GM18499 (cell line): ENCODE measurements around the gene DOLPP1.
"Not testable (repeated sequence)": the region's sequence is repeated elsewhere in the genome, so short reads cannot be mapped to it uniquely, and the experiment has no call there.

Experiments
- ATAC-seq: cut with Tn5 transposase; IDR thresholded peaks from one replicate; pipeline ENCODE4 v1.9.1; 2021; ENCODE audit warnings: moderate number of reproducible peaks; ENCODE audit not compliant: insufficient read depth, unreplicated experiment

The DOLPP1 gene

GRCh38 chr9:129109952-129110739 lies 29.2 kb downstream of the DOLPP1 start:
- no peak for ATAC-seq

GRCh38 chr9:129110740-129111527 lies 30.0 kb downstream of the DOLPP1 start, which contains the start of the genes CRAT and PTPA:
Gene CRAT (minus strand): TSS chr9:129110793. CDS start chr9:129110509, 284 bp downstream.
Gene PTPA (plus strand): TSS chr9:129111415. CDS start chr9:129111601, 186 bp downstream.
- ATAC-seq, result no peak

GRCh38 chr9:129111528-129112151 lies 30.7 kb downstream of the DOLPP1 start:
- no peak for ATAC-seq

GRCh38 chr9:129112526-129112925 lies 31.6 kb downstream of the DOLPP1 start:
- ATAC-seq, result not testable (repeated sequence)

GRCh38 chr9:129113645-129114304 lies 32.9 kb downstream of the DOLPP1 start:
- ATAC-seq, result no peak

- ATAC-seq, result no peak
Observed at GRCh38 chr9:129118799-129119198, 37.9 kb downstream of the DOLPP1 start.

- ATAC-seq, result no peak
Observed at GRCh38 chr9:129121483-129121882, 40.6 kb downstream of the DOLPP1 start.

GRCh38 chr9:129122133-129122532 lies 41.2 kb downstream of the DOLPP1 start:
- ATAC-seq, result no peak

GRCh38 chr9:129122976-129123375 lies 42.1 kb downstream of the DOLPP1 start:
- not testable (repeated sequence) for ATAC-seq

- no peak for ATAC-seq
Observed at GRCh38 chr9:129124506-129125069, 43.7 kb downstream of the DOLPP1 start.

- ATAC-seq, result no peak
Observed at GRCh38 chr9:129125478-129125877, 44.6 kb downstream of the DOLPP1 start.

- ATAC-seq, result no peak
Observed at GRCh38 chr9:129126749-129127618, 46.1 kb downstream of the DOLPP1 start.

- no peak for ATAC-seq
Observed at GRCh38 chr9:129128689-129129088, 47.8 kb downstream of the DOLPP1 start.

GRCh38 chr9:129130271-129130670 lies 49.4 kb downstream of the DOLPP1 start:
- not testable (repeated sequence) for ATAC-seq

GRCh38 chr9:129130791-129131190 lies 49.9 kb downstream of the DOLPP1 start:
- no peak for ATAC-seq

- ATAC-seq, result no peak
Observed at GRCh38 chr9:129131300-129132145, 50.6 kb downstream of the DOLPP1 start.

GRCh38 chr9:129133082-129133481 lies 52.2 kb downstream of the DOLPP1 start:
- ATAC-seq, result no peak

GRCh38 chr9:129135476-129135875 lies 54.6 kb downstream of the DOLPP1 start:
- ATAC-seq, result no peak
